Fibroblast of villous mesenchyme (primary cell): Measurements from ENCODE around the gene INPP5J. TPM values are rescaled to one million over a fixed set of nuclear protein-coding genes. Genes with fewer than 3 reads are reported as not detected.

Experiments
- DNase-seq: peaks from one replicate; pipeline ENCODE4 v3.0.0-alpha.2; 2010; ENCODE audit warnings: low read depth
- H3K4me3 ChIP-seq: 2 replicates; pipeline ENCODE4 v1.5.1; 2011; ENCODE audit warnings: low read depth, mild to moderate bottlenecking, low read length
- CTCF ChIP-seq: IDR thresholded peaks from 2 replicates; pipeline ENCODE4 v1.5.1; 2012; ENCODE audit warnings: low read depth, mild to moderate bottlenecking, low read length; ENCODE audit not compliant: insufficient read depth
- total RNA-seq: library from RNA; depleted of rRNA; stranded (reverse); fragments of >200 nt; gene quantifications from 2 replicates; pipeline ENCODE4 v1.2.3, GENCODE V29; 2012

Gene INPP5J
- total RNA-seq, 1 donor = 0.43 TPM

GRCh38 chr22:31089160-31090100 is 33.3 kb upstream of the INPP5J start:
- no peak overlapping the region for H3K4me3 ChIP-seq
- TF ChIP-seq CTCF = peak; percentile 87
- peak; percentile 54 for DNase-seq

- DNase-seq = no peak
- H3K4me3 ChIP-seq = no peak overlapping the region
- no peak for TF ChIP-seq CTCF
Measured at GRCh38 chr22:31090217-31091085, 32.3 kb upstream of the INPP5J start.

- H3K4me3 ChIP-seq = no peak overlapping the region
- DNase-seq = no peak
- TF ChIP-seq CTCF = no peak
Measured at GRCh38 chr22:31091106-31091975, 31.4 kb upstream of the INPP5J start.

GRCh38 chr22:31092161-31092560 is 30.6 kb upstream of the INPP5J start:
- H3K4me3 ChIP-seq = no peak overlapping the region
- no peak for TF ChIP-seq CTCF
- no peak for DNase-seq

- no peak overlapping the region for H3K4me3 ChIP-seq
- no peak for DNase-seq
- no peak for TF ChIP-seq CTCF
Measured at GRCh38 chr22:31093086-31093850, 29.5 kb upstream of the INPP5J start.
